GM12892 (cell line): ENCODE measurements around the gene TXNRD1. TPM values are rescaled to one million over a fixed set of nuclear protein-coding genes. Genes with fewer than 3 reads are reported as not detected.
"Not testable (repeated sequence)": the region's sequence is repeated elsewhere in the genome, so short reads cannot be mapped to it uniquely, and the experiment has no call there.

Experiments used
- DNase-seq: peaks from one replicate; pipeline ENCODE4 v3.0.0; 2011; ENCODE audit not compliant: insufficient read length
- FAIRE-seq: peaks from 2 replicates; lab custom pipeline; 2011; peaks lifted over from hg19 to GRCh38; lab: Jason Lieb, UNC
- POLR2A ChIP-seq: IDR thresholded peaks from 2 replicates; pipeline ENCODE4 v1.6.1; 2011; ENCODE audit warnings: low read depth, low read length, control low read depth
- POLR2AphosphoS5 ChIP-seq: IDR thresholded peaks from 2 replicates; pipeline ENCODE4 v1.6.1; 2011; ENCODE audit warnings: low read depth, low read length, control low read depth
- TAF1 ChIP-seq: IDR thresholded peaks from 2 replicates; pipeline ENCODE4 v1.6.1; 2011; ENCODE audit warnings: low read depth, mild to moderate bottlenecking, control low read depth, low read length, borderline replicate concordance
- polyA plus RNA-seq: library from polyadenylated mRNA; unstranded; fragments of >200 nt; gene quantifications from one replicate; pipeline ENCODE4 v1.2.1, GENCODE V29; 2012; ENCODE audit warnings: missing spikeins, inconsistent platforms; ENCODE audit not compliant: missing spikeins

The TXNRD1 gene
- 39.6 TPM for polyA plus RNA-seq

- TF ChIP-seq POLR2AphosphoS5: no peak
- DNase-seq (peak; percentile 88), FAIRE-seq (peak; percentile 94)
Observed at GRCh38 chr12:104215638-104216297, at the start of gene TXNRD1. TXNRD1 (plus strand) TSS chr12:104215779; CDS start chr12:104215803, 24 bp downstream.

DNA sequence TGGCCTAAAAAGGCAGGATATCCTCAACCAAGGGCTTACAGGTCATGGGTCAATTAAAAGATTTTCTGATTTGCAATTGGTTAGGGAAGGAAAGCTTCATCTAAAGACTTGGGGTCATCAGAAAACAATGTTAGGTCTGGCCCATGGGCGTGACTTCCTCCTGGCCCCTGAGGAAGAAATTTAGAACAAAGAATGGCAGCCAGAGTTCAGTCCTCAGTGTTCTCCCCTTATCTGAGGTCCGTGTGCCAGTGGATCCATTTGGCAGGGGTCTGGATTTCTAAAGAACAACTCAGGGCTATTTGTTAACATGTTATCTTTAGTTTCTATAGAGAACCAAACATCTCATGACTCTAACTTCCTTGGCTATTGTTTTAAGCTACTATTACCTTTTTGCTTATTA, 49.8 kb upstream of the TXNRD1 start:
- TF ChIP-seq TAF1 (no peak), POLR2AphosphoS5 (no peak), POLR2A (no peak)
- FAIRE-seq (no peak), DNase-seq (no peak)

DNA sequence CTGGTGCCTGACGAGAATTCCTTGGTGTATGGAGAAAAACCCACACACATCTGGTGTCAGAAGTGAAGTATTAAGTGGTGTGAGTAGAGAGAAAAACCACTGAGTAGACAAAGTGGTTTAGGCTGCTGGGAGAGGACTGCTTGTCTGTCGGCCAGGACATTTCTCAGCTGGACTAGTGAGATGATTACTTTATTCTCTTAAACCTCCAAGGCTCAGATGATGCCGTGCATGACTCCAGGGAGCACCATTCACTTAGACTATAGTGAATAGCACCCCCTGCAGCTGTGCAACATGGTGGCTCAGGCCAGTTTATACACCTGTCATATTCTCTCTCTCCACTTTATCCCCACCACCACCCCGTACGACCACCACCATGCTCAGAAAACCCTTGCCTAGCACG, 49.1 kb upstream of the TXNRD1 start:
- DNase-seq (no peak), FAIRE-seq (no peak)
- TF ChIP-seq POLR2AphosphoS5 (no peak), TAF1 (no peak), POLR2A (no peak)

- FAIRE-seq (no peak), DNase-seq (no peak)
- TF ChIP-seq POLR2AphosphoS5: no peak
- TF ChIP-seq POLR2A: no peak
- no peak for TF ChIP-seq TAF1
Observed at GRCh38 chr12:104167519-104168458, 47.8 kb upstream of the TXNRD1 start.

DNA sequence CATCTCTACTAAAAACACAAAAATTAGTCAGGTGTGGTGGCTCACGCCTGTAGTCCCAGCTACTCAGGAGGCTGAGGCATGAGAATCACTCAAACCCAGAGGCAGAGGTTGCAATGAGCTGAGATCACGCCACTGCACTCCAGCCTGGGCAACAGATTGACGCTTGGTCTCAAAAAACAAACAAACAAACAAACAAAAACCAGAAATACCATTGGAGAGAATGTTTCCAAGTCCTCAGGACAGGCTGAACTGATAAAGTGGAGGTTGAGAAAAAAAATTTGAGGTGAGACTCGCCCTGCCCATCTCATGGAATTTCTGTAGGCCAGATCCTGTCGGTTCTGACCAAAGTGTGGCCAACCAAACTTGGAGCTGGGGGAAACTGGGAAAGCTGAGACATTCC, 47.0 kb upstream of the TXNRD1 start:
- DNase-seq (no peak), FAIRE-seq (no peak)
- TF ChIP-seq POLR2A (no peak), TAF1 (no peak), POLR2AphosphoS5 (no peak)

- TF ChIP-seq POLR2AphosphoS5 (no peak), TAF1 (no peak), POLR2A (no peak)
- FAIRE-seq (no peak), DNase-seq (no peak)
Observed at GRCh38 chr12:104171785-104172569, 43.6 kb upstream of the TXNRD1 start.

- no peak for DNase-seq
- TF ChIP-seq POLR2A (no peak), POLR2AphosphoS5 (no peak), TAF1 (no peak)
- no peak for FAIRE-seq
Observed at GRCh38 chr12:104172570-104172947, 43.0 kb upstream of the TXNRD1 start.

GRCh38 chr12:104173804-104174203, 41.8 kb upstream of the TXNRD1 start:
- not testable (repeated sequence) for FAIRE-seq, DNase-seq

- no peak for DNase-seq
- no peak for FAIRE-seq
- TF ChIP-seq POLR2AphosphoS5: no peak
- TF ChIP-seq POLR2A: no peak
- no peak for TF ChIP-seq TAF1
Observed at GRCh38 chr12:104175726-104176247, 39.8 kb upstream of the TXNRD1 start.

DNA sequence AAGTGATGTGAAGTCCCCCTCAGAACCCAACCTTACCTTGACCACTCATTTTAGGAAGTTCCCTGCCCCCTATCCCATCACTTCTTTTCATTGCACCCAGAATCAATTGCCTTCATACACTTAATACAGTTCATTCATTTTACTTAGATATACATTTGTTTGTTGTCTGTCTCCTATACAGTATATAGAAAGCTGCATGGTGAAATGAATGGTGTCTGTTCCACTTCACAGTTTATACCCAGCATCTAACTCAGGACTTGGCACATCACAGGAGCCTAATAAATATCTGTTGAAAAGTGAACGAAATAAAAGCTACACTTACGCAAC, 38.3 kb upstream of the TXNRD1 start:
- DNase-seq: no peak
- TF ChIP-seq POLR2AphosphoS5: no peak
- no peak for FAIRE-seq

GRCh38 chr12:104177663-104178501, 37.7 kb upstream of the TXNRD1 start:
- no peak for FAIRE-seq
- TF ChIP-seq POLR2A (no peak), TAF1 (no peak), POLR2AphosphoS5 (no peak)
- DNase-seq: no peak

DNA sequence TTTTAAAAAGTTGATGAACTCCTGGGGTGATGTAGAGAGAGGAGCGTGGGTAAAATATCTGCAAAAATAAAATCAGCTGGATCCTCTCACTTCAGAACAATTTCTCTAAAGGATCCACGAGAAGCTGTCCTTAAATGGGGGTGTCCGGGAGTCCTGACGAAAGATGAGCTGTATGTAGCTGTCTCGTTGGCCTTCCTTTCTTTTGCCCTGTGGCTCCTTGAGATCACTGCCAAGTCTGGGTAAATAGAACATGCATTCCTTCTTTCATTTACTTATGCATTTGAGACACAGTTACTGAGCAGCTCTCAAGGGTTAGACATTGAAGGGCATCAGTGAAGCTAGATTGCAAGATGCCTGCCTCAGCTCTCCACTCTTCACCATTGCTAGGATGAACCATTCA, 35.2 kb upstream of the TXNRD1 start:
- FAIRE-seq (no peak), DNase-seq (no peak)
- TF ChIP-seq TAF1 (no peak), POLR2AphosphoS5 (no peak), POLR2A (no peak)
